H7 (cell line): Measurements from ENCODE around the gene SLIT3. TPM values are rescaled to one million over a fixed set of nuclear protein-coding genes. Genes with fewer than 3 reads are reported as not detected.

Source experiments
- DNase-seq: peaks from one replicate; pipeline ENCODE4 v3.0.0; 2012
- H3K27me3 ChIP-seq: 2 replicates; pipeline ENCODE4 v1.6.0; 2011; ENCODE audit warnings: mild to moderate bottlenecking, low read length; ENCODE audit not compliant: control insufficient read depth, insufficient read depth
- H3K36me3 ChIP-seq: replicated peaks from 2 replicates; pipeline ENCODE4 v1.5.1; 2011; ENCODE audit warnings: low read length; ENCODE audit not compliant: control insufficient read depth, insufficient read depth
- H3K4me3 ChIP-seq: 2 replicates; pipeline ENCODE4 v1.5.1; 2011; ENCODE audit warnings: low read depth, mild to moderate bottlenecking, control low read depth, low read length, moderate library complexity; ENCODE audit not compliant: insufficient read depth
- total RNA-seq: library from RNA; depleted of rRNA; stranded (reverse); fragments of >200 nt; shearing (Covaris generic); gene quantifications from 2 replicates; pipeline ENCODE4 v1.2.3, GENCODE V29; 2014

The SLIT3 gene
- total RNA-seq, 1 experiment from 2014 or later: 0.97 TPM

- no peak for DNase-seq
- no peak overlapping the region for H3K4me3 ChIP-seq
These were observed 586.9 kb downstream of the SLIT3 start for GRCh38 chr5:168714046-168714445.

GRCh38 chr5:168713051-168713450, 587.9 kb downstream of the SLIT3 start:
- Histone ChIP-seq H3K36me3 (no peaks in the 10 kb centered on the region), H3K4me3 (no peak overlapping the region), H3K27me3 (no peaks in the 10 kb centered on the region)
- DNase-seq: no peak

More at GRCh38 chr5:168714046-168714445, 586.9 kb downstream of the SLIT3 start:
- H3K36me3 ChIP-seq: no peaks in the 10 kb centered on the region
- no peaks in the 10 kb centered on the region for H3K27me3 ChIP-seq

- no peaks in the 10 kb centered on the region for H3K36me3 ChIP-seq
- no peaks in the 10 kb centered on the region for H3K27me3 ChIP-seq
- DNase-seq: no peak
- H3K4me3 ChIP-seq: no peak overlapping the region
These were observed 588.5 kb downstream of the SLIT3 start for GRCh38 chr5:168712280-168712924.

GRCh38 chr5:168710706-168711105, 590.2 kb downstream of the SLIT3 start:
- DNase-seq: no peak
- H3K4me3 ChIP-seq: no peak overlapping the region
- H3K27me3 ChIP-seq: no peaks in the 10 kb centered on the region
- no peaks in the 10 kb centered on the region for H3K36me3 ChIP-seq

- DNase-seq: no peak
- no peak overlapping the region for H3K4me3 ChIP-seq
- H3K27me3 ChIP-seq: no peaks in the 10 kb centered on the region
- no peaks in the 10 kb centered on the region for H3K36me3 ChIP-seq
These were observed 592.9 kb downstream of the SLIT3 start for GRCh38 chr5:168707716-168708695.

GRCh38 chr5:168706655-168707069, 594.3 kb downstream of the SLIT3 start:
- peak; percentile 78 for DNase-seq
- Histone ChIP-seq H3K36me3 (no peaks in the 10 kb centered on the region), H3K27me3 (no peaks in the 10 kb centered on the region)

GRCh38 chr5:168705321-168705720, 595.6 kb downstream of the SLIT3 start:
- Histone ChIP-seq H3K27me3 (no peaks in the 10 kb centered on the region), H3K36me3 (no peaks in the 10 kb centered on the region), H3K4me3 (no peak overlapping the region)
- no peak for DNase-seq

More at GRCh38 chr5:168706655-168707069, 594.3 kb downstream of the SLIT3 start:
- no peak overlapping the region for H3K4me3 ChIP-seq

- DNase-seq: no peak
- Histone ChIP-seq H3K36me3 (no peaks in the 10 kb centered on the region), H3K27me3 (no peaks in the 10 kb centered on the region; the same call in 1 of the 2 replicates), H3K4me3 (no peak overlapping the region)
These were observed 598.4 kb downstream of the SLIT3 start for GRCh38 chr5:168702511-168702910.

GRCh38 chr5:168701641-168702040, 599.3 kb downstream of the SLIT3 start:
- no peaks in the 10 kb centered on the region for H3K36me3 ChIP-seq
- H3K27me3 ChIP-seq: no peaks in the 10 kb centered on the region; the same call in 1 of the 2 replicates
- no peak overlapping the region for H3K4me3 ChIP-seq
- DNase-seq: no peak

- no peaks in the 10 kb centered on the region; the same call in 1 of the 2 replicates for H3K27me3 ChIP-seq
- H3K36me3 ChIP-seq: no peaks in the 10 kb centered on the region
- no peak overlapping the region for H3K4me3 ChIP-seq
- no peak for DNase-seq
These were observed 601.9 kb downstream of the SLIT3 start for GRCh38 chr5:168699002-168699401.

GRCh38 chr5:168697034-168697720, 603.8 kb downstream of the SLIT3 start:
- DNase-seq: no peak
- Histone ChIP-seq H3K36me3 (no peaks in the 10 kb centered on the region), H3K4me3 (no peak overlapping the region), H3K27me3 (no peaks in the 10 kb centered on the region; the same call in 1 of the 2 replicates)

- Histone ChIP-seq H3K27me3 (peaks cover 2% of the 10 kb centered on the region), H3K4me3 (no peak overlapping the region), H3K36me3 (no peaks in the 10 kb centered on the region)
- DNase-seq: no peak
These were observed 604.3 kb downstream of the SLIT3 start for GRCh38 chr5:168696611-168697010.

GRCh38 chr5:168695301-168695835, 605.6 kb downstream of the SLIT3 start:
- Histone ChIP-seq H3K36me3 (no peaks in the 10 kb centered on the region), H3K27me3 (peaks cover 2% of the 10 kb centered on the region), H3K4me3 (no peak overlapping the region)
- no peak for DNase-seq

- no peaks in the 10 kb centered on the region for H3K36me3 ChIP-seq
- H3K4me3 ChIP-seq: no peak overlapping the region
- H3K27me3 ChIP-seq: peaks cover 2% of the 10 kb centered on the region
- no peak for DNase-seq
These were observed 606.6 kb downstream of the SLIT3 start for GRCh38 chr5:168694289-168694688.
